Stimulated activated CD8-positive, alpha-beta memory T cell treated with anti-CD3 and anti-CD28 coated beads, Interleukin-15, amount 100 ng/mL, for 4 hours (primary cell): ENCODE data around the gene TMEM208.

Experiments
- DNase-seq, 2 donors: peaks; one replicate each; pipeline ENCODE4 v3.0.0-alpha.2; 2020; ENCODE audit warnings: low read depth in 2 of 2

TMEM208 gene

DNA sequence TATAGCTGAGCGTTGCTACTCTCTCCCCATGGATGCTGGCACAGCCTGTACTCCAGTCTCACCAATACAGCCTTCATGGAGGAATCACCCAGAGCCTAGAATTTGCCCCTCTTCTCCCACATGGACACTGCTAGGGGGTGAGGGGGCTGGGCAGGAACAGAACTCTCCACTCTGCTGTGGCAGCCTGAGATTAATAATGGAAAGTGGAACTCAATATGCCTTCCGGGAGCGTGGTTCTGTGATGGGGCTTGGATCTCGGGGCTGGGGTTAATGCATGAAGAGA is 23.1 kb downstream of the TMEM208 start:
- no peak for DNase-seq

DNA sequence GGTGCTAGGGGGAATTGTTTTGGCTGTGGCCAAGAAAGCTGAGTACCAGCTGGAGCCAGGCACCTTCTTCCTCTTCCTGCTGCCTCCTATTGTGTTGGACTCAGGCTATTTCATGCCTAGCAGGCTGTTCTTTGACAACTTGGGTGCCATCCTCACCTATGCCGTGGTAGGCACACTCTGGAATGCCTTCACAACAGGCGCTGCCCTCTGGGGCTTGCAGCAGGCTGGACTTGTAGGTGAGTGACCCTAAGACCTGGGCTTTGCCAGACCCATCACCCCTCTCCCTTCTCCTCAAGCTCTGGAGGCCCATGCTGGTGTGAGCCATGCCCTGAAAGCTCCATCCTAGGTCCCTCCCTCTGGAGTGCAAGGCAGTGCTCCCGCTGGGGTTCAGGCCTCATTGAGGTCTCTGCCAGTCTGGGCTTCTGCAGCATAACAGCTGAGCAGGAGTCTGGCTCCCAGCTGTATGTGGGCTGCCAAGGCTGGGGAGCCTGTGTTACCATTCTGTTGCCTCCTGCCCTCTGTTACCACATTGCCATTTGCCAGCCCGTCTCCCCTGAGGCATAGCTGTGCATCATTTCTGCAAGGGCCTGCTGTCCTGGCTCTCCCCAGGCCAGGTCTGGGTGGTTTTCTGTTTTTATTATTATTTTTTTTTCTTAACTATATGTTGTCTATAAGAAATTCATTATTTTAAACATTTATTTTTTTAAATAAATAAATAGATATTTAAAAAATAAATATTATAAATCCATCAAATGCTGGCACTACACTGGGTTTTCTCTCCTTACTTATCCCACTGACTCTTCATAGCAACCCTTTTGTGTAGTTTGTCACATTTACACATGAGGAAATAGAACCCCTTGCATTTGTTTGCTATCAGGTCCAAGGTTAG is 25.9 kb downstream of the TMEM208 start:
- DNase-seq: no peak

DNA sequence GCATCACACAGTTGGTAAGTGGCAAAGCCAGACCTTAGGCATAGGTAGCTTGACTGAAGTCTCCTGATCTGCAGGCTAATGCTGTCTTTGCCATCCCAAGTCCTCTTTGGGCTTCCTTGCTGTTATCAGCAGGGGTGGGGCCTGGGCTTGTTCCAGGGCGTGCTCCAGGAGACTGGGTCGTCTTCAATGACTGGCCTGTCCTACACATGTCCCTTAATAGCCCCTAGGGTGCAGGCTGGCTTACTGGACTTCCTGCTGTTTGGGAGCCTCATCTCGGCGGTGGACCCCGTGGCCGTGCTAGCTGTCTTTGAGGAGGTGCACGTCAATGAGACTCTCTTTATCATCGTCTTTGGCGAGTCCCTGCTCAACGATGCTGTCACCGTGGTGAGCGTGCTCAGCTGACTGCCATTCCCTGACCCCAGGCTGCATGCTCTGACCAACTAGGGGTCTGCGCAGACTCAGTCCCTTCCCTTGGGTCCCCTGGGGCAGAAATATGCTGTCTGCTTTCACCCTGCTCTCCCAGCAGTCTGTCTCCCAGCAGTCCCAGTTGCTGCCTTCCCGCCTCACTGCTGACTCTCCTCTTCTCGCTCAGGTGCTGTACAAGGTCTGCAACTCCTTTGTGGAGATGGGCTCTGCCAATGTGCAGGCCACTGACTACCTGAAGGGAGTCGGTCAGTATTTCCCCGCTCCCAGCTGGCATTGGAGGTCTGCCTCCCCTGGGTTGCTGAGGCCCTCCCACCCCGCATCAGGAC is 28.0 kb downstream of the TMEM208 start:
- DNase-seq: no peak

DNA sequence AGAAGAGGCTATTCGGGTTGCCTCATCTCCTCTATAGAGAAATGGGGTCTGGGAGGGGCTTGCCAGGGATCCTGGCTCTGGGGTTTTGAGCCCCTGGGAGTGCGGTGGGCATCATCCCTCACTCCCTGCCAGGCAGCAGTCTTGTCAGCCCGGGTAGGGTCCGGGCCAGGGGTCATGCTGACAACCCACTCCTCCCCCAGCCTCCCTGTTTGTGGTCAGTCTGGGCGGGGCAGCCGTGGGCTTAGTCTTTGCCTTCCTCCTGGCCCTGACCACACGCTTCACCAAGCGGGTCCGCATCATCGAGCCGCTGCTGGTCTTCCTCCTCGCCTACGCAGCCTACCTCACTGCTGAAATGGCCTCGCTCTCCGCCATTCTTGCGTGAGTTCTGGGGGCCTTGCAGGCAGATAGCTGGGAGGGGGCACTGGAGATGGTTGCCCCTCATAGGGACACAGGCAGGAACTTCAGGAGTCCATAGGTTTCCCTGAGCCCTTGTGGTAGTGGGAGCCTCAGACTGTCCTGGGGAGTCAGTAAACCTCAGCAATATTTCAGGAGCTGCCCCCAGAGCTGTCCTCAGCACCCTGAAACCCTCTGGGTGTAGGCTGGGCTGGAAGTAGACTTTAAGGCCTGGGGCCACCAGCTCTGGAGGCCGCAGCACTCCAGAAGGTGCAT is 28.8 kb downstream of the TMEM208 start:
- DNase-seq: no peak

DNA sequence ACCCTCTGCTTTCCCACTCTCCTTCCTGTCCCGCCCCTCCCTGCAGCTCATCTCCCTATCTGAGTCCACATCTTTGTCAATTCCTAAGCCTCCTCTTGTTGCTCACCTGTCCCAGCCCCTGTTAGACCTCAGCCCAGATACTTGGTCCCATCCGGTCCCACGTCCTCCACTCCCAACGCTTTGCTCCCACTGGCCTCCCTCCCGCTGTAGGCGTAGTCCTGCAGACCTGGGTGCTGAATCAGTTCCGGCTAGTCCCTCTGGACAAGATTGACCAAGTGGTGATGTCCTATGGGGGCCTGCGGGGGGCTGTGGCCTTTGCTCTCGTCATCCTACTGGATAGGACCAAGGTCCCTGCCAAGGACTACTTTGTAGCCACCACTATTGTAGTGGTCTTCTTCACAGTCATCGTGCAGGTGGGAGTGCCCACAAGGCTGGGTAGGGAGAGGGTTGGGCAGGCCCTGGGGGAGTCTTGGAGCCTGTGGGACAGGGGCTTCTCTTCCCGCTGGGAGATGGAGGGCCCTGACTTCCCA is 29.8 kb downstream of the TMEM208 start:
- no peak for DNase-seq

DNA sequence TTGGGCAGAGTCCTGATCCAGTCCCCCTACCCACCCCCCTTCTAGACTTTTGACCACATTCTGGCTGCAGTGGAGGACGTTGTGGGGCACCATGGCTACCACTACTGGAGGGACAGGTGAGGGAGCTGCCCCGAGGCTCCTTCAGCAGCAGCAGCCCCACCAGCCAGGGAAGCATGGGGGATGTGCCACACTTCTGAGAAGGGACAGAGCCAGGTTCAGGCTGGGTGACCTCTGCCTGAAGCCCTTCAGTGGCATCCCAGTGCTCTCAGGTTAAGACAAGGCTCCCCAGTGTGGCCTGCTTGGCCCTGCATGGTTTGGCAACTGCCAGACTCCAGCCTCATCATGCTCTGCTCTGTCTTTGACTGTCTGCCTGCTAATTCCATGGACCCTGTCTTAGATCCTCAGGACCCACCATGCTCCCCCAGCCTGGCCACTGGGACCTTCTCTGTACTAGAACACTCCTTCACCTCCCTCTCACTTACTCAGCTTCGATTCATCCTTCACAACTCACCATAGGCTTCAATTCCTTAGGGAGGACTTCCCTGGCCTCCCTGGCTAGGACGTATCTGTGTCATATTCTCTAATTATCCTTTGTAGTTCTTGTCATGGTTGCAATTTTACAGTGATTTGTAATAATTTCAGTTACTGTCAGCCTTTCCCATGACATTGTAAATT is 30.7 kb downstream of the TMEM208 start:
- no peak for DNase-seq

DNA sequence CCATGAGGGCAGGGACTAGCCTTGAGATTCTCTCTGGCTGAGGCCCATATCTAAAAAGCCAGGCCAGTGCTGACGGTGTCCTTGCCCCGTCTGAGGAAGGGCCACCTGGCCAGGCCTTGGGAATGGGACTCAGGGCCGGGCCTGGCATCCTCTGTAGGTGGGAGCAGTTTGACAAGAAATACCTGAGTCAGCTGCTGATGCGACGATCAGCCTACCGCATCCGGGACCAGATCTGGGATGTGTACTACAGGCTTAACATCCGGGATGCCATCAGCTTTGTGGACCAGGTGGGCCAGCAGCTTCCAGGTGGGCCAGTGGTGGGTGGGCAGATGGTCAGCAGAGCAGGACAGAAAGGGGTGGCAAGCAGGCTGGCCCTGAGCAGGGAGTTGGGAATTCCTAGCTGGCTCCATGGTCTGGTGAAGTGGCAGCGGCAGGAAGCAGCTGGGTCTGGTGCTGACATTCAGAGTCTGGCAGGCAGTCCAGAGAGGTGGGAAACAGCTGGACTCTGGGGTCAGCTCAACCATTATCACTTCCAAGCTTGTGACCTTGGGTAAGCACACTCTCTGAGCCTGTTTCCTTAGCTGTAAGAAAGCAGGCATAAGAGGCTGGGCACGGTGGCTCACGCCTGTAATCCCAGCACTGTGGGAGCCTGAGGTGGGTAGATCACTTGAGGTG is 31.4 kb downstream of the TMEM208 start:
- no peak for DNase-seq

DNA sequence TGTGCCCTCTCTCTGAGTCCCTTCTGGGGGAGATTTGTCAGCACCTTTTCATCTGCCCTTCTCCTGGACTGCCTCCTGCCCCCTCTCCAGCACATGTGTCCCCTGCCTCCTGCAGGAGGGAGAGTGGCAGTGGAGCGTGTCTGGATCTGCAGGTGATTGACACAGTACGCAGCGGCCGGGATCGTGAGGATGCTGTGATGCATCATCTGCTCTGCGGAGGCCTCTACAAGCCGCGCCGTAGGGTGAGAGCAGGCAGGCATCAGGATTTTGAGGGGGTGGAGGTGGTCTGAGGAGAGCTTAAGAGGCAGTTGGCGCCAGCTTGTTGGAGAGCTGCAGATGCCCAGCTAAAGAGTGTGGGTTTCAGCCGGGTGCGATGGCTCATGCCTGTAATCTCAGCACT is 32.8 kb downstream of the TMEM208 start:
- no peak for DNase-seq

DNA sequence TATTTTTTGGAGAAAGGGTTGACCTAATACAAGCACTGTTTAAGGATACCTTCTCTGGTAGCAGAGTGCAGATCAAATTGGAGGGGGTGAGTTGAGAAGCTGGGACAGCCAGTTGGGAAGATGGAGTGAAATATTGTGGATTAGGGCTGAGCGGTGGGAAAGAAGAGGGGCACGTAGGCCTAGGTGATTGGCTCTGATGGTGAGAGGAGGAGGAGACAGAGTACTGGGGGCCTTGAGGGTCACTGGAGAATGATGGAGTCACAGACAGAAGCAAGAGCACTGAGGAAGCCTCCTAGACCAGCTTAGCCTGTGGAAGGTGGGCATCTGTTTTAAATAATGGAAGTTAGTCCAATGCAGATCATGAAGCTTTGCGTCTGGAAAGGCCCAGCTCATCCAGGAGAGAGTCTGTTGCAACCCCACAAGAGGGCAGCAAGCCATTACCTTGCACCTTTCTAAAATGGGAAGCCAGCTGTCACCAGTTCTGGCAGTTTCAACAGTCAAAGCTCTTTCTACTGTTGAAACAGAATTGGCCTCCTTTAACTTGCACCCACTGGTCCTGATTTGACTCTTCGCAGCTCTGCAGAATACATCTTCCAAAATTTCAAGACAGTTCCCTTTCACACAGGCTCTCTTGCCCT is 33.6 kb downstream of the TMEM208 start:
- no peak for DNase-seq

DNA sequence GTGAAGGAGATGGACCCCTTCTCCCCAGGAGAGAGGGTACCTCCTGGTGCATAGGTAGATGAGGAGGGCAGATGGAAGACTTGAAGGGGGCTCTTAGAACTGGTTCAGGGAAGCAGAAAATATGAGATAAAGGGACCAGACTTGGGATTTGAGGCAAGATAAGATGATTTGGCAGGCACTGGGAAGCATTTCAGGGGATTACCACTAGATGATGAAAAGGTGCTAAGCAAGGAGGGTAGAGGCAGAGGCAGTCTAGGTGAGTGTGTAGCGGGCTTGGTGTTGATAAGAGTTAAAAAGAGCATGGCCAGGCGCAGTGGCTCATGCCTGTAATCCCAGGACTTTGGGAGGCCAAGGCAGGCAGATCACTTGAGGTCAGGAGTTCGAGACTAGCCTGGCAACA is 36.3 kb downstream of the TMEM208 start:
- DNase-seq: no peak

DNA sequence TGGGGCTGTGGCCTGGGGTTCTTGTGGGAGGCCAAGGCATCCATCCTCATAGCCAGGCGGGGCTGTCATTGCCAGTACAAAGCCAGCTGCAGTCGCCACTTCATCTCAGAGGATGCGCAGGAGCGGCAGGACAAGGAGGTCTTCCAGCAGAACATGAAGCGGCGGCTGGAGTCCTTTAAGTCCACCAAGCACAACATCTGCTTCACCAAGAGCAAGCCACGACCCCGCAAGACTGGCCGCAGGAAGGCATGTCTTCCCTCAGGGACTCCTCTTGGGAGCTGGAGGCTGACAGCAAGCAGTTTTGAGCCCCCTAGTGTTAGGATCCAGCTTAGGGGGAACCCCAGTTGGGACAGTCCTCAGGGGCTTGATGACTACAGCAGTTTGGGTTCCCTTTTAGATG is 37.3 kb downstream of the TMEM208 start:
- DNase-seq: no peak

DNA sequence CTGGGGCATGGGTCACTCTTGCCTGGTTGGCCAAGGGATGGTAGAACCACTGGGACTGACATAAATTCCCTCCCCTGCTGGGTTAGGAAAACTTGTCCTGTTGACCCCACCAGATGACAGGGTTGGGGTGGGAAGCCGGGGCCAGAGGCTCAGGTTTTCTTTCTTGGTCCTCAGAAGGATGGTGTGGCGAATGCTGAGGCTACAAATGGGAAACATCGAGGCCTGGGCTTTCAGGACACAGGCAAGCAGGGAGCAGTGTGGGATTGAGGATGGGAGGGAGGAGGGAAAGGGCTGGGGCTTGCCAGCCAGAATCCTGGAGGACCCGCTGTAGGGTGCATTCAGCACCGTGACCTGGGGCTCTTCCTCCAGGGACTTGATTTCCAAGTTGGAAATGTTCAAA is 37.9 kb downstream of the TMEM208 start:
- no peak for DNase-seq

DNA sequence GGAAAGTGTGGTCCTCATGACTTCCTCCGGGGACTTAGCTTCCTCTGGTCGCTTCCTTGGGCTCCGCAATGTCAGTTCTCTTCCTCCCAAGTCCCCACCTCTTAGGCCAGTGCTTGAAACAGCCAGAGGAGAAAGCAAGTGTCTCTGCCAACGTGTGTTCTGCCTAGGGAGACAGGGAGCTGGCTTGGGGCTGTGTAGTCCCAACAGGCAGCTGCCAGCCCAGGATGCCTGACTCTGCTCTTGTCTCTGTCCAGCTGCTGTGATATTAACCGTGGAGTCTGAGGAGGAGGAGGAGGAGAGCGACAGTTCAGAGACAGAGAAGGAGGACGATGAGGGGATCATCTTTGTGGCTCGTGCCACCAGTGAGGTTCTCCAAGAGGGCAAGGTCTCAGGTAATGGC is 38.9 kb downstream of the TMEM208 start:
- no peak for DNase-seq

DNA sequence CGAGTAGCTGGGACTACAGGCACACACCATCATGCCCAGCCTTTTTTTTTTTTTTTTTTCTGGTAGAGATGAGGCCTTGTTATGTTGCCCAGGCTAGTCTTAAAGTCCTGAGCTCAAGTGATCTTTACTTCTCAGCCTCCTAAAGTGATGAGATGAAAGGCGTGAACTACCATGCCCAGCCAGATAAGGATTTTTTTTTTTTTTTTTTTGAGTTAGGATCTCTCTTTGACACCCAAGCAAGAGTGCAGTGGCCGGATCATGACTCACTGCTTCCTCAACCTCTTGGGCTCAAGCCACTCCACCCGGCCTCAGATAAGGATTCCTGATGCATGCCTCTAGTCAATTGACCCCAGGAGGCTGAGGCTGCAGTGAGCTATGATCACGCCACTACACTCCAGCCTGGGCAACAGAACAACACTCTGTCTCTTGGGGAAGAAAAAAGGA is 41.2 kb downstream of the TMEM208 start:
- DNase-seq: no peak

DNA sequence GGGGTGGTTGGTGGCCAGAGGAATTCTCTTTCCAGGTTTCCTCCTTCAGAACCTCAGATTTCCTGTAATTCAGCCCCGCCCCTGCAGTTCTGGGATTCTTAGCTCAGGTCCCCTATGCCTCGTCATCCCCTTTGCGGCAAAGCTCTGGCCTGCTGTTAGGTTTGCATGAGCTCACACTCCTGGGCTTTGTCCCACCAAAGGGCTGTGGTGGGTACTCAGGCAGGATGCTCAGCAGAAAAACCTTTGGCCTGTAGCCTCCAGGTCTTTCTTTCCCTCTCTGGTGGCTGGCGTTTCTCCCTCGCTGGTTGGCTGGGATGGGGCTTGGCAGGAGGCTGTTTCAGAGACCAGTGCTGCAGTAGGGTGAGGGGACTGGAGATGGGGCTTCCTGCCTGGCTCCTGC is 42.8 kb downstream of the TMEM208 start:
- DNase-seq: no peak

DNA sequence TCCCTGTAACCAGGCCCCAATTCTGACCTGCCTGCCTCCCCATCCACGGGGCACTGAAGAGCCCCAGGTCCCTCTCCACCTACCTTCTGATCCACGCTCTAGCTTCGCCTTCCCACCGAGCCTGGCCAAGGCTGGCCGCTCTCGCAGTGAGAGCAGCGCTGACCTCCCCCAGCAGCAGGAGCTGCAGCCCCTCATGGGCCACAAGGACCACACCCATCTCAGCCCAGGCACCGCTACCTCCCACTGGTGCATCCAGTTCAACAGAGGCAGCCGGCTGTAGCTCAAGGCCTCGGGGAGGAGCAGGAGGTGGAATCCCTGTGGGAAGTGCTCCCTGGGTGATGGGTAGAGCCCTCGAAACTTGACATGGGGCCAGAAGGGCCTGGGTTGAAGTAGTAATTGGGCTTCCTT is 44.0 kb downstream of the TMEM208 start:
- no peak for DNase-seq

DNA sequence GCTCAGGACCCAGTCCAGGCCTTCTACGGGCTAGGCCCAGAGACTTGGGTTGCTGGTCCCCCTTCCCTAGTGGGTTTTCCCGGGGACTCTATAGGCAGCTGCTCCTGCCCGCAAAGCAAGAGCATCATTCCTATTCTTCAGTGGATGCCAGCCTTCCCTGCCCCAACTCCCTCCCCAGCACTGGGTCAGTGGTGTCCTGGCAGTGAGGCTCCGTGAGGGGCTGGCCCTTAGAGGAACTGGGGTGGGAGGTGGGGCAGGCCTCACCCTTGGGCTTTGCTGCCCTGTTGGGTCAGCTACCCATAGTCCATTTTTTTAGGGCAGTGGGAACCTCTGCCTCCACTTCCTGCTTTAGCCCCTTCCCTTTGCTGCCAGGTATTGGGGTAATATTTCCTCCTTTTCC is 44.5 kb downstream of the TMEM208 start:
- no peak for DNase-seq

DNA sequence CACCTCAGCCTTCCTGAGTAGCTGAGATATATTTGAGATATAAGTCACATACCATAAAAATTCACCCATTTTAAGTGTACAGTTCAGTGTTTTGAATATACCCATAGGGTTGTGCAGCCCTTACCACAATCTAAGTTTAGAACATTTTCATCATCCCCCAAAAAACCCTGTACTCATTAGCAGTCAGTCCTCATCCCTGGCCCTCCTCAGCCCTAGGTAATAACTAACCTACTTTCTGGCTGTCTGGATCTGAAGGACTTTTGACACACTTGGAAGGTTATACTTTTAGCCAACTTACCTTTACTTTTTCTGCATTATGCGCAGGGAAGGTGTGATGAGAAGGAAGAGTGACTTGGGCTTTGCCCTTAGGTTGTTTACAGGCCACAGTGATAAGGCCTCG is 48.4 kb downstream of the TMEM208 start:
- DNase-seq: no peak

DNA sequence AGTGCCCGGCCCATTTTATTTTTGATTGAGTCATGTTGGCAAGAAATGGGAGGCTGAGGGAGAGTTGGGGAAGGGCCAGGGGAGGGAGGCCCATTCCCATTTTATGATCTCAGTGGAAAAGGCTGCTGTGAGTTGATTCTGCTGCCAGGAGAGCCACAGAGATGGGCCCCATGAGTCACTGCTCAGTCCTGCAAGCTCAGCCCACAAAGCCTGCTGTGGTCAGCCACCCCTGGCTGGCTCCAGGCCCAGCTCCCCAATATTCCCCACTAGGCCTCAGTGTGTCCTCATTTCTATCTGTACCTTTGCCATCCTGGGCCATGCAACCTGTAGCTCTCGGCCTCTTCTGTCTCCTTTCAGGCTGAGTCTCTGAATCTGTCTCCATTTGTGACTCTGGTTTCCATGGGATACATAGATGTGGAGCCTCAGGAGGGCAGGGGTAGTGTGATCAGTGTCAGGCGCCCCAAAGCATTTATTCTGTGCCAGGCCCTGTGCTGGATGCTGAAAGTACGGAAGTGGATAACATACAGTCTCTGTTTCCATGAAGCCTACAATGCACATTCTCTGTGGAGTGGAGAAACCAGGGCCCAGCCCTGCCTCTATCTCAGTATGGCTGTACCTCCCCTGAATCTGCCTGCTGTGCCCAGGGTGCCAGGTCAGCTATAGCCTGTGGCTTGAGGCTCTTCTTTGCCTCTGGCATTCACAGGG is 50.5 kb downstream of the TMEM208 start:
- no peak for DNase-seq
